ENCODE measurements around the gene TRABD2B.

DNA sequence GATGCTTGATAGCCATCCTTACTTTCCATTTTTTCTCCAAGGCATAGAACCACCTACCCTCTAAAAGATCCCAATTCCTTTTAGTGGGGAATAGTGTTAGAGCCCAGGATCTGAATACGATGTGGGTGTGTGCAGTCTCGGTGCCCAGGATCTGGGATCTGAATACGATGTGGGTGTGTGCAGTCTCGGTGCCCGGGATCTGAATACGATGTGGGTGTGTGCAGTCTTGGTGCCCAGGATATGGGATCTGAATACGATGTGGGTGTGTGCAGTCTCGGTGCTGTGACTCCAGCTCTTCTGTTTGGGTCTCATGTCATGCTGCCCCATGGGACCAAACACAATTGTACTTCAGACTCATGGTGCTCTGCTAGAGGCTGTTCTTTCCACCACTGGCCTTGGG is 265.5 kb downstream of the TRABD2B start:
- TF ChIP-seq POLR2A (IDR thresholded peaks at IDR 0.05) (no peak), POLR2AphosphoS5 (IDR thresholded peaks at IDR 0.05) (no peak), CTCF (IDR thresholded peaks at IDR 0.05) (no peak)

All from breast epithelium (tissue), 3 donors.